ENCODE measurements around the gene CLASRP.

DNA sequence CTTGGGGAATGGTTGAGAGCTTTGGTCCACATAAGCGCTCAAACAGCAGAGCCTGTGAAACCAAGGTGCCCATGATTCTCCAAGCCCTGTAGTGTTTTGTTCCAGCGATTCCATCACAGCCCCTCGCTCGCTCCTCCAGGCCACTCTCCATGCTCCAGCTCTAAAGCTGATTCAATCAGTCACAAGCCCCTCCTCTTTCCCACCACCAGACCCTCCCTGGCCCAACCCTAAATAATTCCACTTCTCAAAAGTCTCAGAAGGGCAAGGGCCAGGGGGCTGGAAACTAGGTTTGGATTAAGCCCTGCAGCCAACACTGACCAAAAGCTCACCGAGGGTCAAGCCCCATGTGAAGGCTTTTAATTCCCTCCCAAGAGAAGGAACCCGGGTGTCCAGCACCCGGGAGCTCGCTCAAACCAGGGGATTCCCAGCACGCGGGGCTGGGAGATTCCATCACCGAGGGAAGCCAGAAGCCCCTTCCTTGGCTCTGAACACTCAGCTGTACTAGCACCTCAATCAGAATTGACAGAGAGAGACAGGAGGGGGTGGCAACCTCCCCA lies 36.0 kb downstream of the CLASRP start:
- TF ChIP-seq, protein P1, sequence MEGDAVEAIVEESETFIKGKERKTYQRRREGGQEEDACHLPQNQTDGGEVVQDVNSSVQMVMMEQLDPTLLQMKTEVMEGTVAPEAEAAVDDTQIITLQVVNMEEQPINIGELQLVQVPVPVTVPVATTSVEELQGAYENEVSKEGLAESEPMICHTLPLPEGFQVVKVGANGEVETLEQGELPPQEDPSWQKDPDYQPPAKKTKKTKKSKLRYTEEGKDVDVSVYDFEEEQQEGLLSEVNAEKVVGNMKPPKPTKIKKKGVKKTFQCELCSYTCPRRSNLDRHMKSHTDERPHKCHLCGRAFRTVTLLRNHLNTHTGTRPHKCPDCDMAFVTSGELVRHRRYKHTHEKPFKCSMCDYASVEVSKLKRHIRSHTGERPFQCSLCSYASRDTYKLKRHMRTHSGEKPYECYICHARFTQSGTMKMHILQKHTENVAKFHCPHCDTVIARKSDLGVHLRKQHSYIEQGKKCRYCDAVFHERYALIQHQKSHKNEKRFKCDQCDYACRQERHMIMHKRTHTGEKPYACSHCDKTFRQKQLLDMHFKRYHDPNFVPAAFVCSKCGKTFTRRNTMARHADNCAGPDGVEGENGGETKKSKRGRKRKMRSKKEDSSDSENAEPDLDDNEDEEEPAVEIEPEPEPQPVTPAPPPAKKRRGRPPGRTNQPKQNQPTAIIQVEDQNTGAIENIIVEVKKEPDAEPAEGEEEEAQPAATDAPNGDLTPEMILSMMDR (IDR thresholded peaks at IDR 0.05), result no peak
- no peak for TF ChIP-seq ZFX (IDR thresholded peaks at IDR 0.05; ENCODE audit: borderline replicate concordance)
